ENCODE results near the gene TSPAN7.

DNA sequence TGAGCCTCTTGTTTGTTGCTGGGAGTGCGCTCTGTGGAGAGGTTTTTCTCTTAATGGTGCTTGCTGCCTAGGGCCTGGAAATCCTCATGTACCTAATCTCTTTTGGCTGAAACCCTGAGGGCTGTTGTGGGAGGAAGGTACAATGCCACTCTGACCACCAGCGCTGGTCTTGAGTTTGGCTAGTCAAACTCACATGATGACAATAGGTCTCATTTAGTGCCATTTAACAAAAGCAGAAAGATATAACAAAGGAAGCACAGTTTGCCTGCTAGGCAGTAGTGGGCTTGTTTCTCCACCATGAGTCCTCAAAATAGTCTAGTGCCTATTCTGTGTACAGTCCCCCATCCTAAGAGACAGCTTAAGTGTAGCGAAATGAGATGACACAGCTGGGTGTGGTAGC lies 111.3 kb downstream of the TSPAN7 start:
- TF ChIP-seq POLR2A (IDR thresholded peaks at IDR 0.05; ENCODE audit: low read length) (no peak), GATA1 (IDR thresholded peaks at IDR 0.05; ENCODE audit: low read depth, low read length) (no peak)
